ENCODE measurements around the gene SCAF8.
"Not testable (repeated sequence)": the region's sequence is repeated elsewhere in the genome, so short reads cannot be mapped to it uniquely, and the experiment has no call there.

SCAF8 gene

GRCh38 chr6:154733183-154733625, at the start of gene SCAF8:
Gene SCAF8, plus strand, starts transcription at chr6:154733416. Its CDS starts 485 bp downstream, at chr6:154733901.
- peak; percentile 88 to 94 for DNase-seq

DNA sequence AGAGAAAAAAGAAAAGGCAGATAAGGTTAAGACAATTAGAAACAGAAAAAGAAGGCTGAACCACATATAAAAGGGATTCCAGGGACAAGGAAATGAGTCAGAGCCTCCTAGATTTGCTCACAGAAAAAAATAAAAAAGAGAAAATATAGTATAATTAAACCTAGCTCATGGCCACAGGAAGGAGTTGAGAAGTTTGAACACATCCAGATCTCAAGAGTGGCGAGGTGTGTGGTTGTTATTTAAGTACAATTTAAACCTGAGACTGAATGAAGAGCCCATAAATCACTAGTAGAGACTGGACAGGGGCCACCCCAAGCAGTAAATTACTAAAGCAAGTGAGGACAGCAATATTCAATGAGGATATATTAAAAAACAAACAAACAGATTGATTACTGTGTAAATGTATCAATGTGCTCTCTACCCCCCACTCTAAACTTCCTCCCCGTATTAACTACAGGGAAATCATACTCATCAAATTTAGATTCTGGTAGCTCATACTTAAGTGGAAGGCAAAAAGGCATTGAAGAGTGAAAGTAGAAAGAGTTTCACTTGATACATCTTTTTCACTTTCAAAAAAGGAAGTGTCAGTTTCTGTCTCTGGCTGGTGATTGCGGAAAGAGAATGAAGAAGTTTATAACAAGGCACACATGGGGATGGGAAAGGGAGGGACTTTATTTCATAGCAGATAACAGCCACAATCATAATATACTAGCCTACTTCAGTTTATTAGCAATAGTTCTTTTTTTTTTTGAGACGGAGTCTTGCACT, 49.3 kb upstream of the SCAF8 start:
- no peak for DNase-seq
- TF ChIP-seq POLR2A (IDR thresholded peaks at IDR 0.05; ENCODE audit: low read length) (no peak), GATA1 (IDR thresholded peaks at IDR 0.05; ENCODE audit: low read depth, low read length) (no peak)

More at GRCh38 chr6:154733183-154733625, at the start of gene SCAF8:
- TF ChIP-seq POLR2A (IDR thresholded peaks at IDR 0.05; ENCODE audit: low read length) (peak; percentile 61), GATA1 (IDR thresholded peaks at IDR 0.05; ENCODE audit: low read depth, low read length) (no peak)

DNA sequence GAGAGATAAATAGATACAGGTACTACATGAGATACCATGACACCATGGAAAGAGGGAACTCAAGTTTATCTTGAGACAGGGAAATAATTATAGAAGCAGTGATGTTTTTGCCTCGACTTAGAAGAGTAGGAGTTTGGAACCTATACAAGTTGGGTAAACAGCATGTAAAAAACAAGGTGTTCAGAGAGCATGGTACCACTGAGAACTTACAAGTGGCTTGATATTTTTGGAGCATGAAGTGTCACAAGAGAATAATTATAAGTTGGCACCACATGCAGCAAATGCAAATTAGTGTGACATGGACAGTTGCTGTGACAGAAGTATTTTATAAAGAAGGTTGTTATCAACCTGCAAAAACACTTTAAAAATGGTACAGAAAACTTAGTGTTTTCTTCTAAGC, 47.1 kb upstream of the SCAF8 start:
- TF ChIP-seq GATA1 (IDR thresholded peaks at IDR 0.05; ENCODE audit: low read depth, low read length): no peak
- TF ChIP-seq POLR2A (IDR thresholded peaks at IDR 0.05; ENCODE audit: low read length): no peak
- DNase-seq: no peak

DNA sequence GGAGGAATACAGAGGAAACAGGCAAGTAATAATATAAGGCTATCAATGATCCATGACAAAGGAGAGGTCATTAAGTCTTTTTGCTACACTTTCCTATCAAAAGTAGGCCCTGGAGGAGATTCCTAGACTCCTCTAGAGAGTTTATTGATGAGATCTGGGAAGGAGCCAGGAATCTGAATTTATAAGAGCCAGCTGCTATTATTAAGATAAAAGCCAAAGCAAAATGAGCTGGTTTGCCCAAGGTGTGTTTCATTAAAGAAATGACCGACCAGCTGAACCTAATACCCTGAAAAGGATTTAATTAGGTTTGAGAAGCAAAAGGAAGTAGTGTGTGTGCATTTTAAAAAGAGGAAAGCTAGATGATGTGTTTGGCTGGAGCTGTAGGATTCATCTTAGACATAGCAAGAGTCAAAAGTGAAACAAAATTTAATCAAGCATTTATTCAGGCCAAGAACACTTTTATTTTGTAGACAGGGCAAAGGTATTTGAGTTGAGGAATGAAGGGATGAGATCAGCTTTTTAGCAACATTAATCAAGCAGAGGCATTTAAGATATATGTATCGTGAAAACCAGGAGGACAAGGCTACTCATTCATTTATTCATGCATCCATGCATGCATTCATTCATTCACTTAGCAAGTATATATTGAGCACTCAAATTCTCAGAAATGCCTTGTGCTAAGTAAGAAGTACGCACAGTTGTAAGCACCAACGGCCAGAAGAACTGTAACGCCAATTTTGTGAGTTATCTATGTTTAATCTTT, 43.5 kb upstream of the SCAF8 start:
- no peak for DNase-seq
- TF ChIP-seq GATA1 (IDR thresholded peaks at IDR 0.05; ENCODE audit: low read depth, low read length) (no peak), POLR2A (IDR thresholded peaks at IDR 0.05; ENCODE audit: low read length) (no peak)

GRCh38 chr6:154690857-154691256, 42.4 kb upstream of the SCAF8 start:
- no peak for DNase-seq

DNA sequence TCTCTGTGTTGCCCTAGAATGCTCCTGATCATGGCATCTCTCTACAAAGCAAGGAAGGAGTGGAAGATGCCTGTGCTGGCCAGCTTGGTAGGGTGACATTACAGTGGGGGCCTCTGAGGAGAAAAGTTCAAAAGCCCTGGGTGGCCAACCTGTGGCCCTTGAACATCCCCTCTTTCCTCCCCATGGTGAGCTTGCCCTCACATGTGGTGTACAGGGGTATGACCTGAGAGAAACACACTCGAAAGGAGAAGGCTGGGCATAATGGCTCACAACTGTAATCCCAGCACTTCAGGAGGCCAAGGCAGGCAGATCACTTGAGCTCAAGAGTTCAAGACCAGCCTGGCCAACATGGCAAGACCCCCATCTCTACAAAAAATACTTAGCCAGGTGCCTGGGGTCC, 36.6 kb upstream of the SCAF8 start:
- DNase-seq: no peak
- TF ChIP-seq GATA1 (IDR thresholded peaks at IDR 0.05; ENCODE audit: low read depth, low read length): no peak
- TF ChIP-seq POLR2A (IDR thresholded peaks at IDR 0.05; ENCODE audit: low read length): no peak

More at GRCh38 chr6:154690857-154691256, 42.4 kb upstream of the SCAF8 start:
- TF ChIP-seq GATA1 (IDR thresholded peaks at IDR 0.05; ENCODE audit: low read depth, low read length) (no peak), POLR2A (IDR thresholded peaks at IDR 0.05; ENCODE audit: low read length) (no peak)

DNA sequence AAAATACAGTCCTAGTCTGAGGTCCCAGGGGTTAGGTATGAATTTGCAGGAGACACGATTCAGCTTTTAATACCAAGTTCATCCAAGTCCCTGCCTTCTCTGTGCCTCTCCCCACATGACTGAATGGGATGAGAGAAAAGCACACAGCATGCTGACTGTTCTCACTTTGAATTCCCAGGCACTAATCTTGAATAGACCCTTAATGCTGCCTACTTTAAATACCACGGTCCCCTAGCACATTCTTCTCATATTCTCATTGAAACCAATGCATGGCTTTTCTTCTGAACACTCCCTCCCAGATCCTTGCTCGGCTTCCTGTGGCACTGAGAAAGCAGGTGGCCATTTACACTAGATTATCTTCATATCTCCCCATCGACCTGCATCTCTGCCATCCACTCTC, 30.1 kb upstream of the SCAF8 start:
- no peak for DNase-seq
- TF ChIP-seq GATA1 (IDR thresholded peaks at IDR 0.05; ENCODE audit: low read depth, low read length) (no peak), POLR2A (IDR thresholded peaks at IDR 0.05; ENCODE audit: low read length) (no peak)

DNA sequence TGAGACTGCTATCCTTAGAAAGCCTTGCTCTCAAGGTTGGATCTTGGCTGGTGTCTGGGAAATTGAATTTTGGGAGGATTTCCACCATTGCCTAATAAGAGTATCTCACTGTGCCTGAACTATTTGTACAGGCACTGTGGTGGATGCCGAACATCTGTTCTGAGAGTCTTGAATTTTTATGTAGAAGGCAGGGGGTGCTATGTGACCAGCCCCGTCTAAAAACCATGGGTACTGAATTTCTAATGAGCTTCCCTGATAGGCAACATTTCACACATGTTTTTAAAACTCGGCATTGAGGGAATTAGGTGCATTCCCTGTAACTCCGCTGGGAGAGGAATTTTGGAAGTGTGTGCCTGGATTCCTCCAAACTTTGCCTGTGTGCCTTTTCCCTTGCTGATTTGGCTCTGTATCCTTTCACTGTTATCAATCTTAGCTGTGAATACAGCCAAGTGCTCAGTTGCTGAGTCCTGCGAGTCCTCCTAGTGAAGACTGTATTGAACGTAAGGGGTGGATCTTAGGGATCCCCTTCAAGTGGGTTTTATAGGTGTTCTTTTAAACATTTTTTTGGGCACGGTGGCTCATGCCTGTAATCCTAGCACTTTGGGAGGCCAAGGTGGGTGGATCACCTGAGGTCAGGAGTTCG, 27.6 kb upstream of the SCAF8 start:
- peak; percentile 13 to 16 for DNase-seq
- TF ChIP-seq GATA1 (IDR thresholded peaks at IDR 0.05; ENCODE audit: low read depth, low read length) (no peak), POLR2A (IDR thresholded peaks at IDR 0.05; ENCODE audit: low read length) (no peak)

GRCh38 chr6:154706389-154706788, 26.8 kb upstream of the SCAF8 start:
- no peak for DNase-seq
- no peak for TF ChIP-seq GATA1 (IDR thresholded peaks at IDR 0.05; ENCODE audit: low read depth, low read length)

- DNase-seq: no peak
- TF ChIP-seq GATA1 (IDR thresholded peaks at IDR 0.05; ENCODE audit: low read depth, low read length) (no peak), POLR2A (IDR thresholded peaks at IDR 0.05; ENCODE audit: low read length) (no peak)
These were observed 23.6 kb upstream of the SCAF8 start for GRCh38 chr6:154709621-154710020.

GRCh38 chr6:154710689-154711088, 22.5 kb upstream of the SCAF8 start:
- no peak for DNase-seq
- no peak for TF ChIP-seq POLR2A (IDR thresholded peaks at IDR 0.05; ENCODE audit: low read length)
- TF ChIP-seq GATA1 (IDR thresholded peaks at IDR 0.05; ENCODE audit: low read depth, low read length): no peak

- no peak for DNase-seq
- TF ChIP-seq POLR2A (IDR thresholded peaks at IDR 0.05; ENCODE audit: low read length) (no peak), GATA1 (IDR thresholded peaks at IDR 0.05; ENCODE audit: low read depth, low read length) (no peak)
These were observed 17.8 kb upstream of the SCAF8 start for GRCh38 chr6:154715446-154715845.

DNA sequence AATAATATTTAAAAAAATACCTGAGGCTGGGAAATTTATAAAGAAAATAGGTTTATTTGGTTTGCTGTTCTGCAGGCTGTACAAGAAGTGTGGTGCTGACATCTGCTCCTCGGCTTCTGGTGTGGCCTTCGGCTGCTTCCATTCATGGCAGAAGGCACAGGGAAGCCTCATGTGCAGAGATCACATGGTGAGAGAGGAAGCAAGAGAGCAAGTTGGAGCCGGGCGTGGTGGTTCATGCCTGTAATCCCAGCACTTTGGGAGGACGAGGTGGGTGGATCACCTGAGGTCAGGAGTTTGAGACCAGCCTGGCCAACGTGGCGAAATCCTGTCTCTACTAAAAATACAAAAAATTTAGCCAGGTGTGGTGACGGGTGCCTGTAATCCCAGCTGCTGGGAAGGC, 16.9 kb upstream of the SCAF8 start:
- not testable (repeated sequence) for DNase-seq

- TF ChIP-seq POLR2A (IDR thresholded peaks at IDR 0.05; ENCODE audit: low read length): no peak
- no peak for TF ChIP-seq GATA1 (IDR thresholded peaks at IDR 0.05; ENCODE audit: low read depth, low read length)
These were observed 13.8 kb upstream of the SCAF8 start for GRCh38 chr6:154719433-154719832.

More at GRCh38 chr6:154719433-154719832, 13.8 kb upstream of the SCAF8 start:
- no peak for DNase-seq

All from erythroblast (primary cell).